ENCODE measurements around the gene CSK. TPM values are rescaled to one million over a fixed set of nuclear protein-coding genes. Genes with fewer than 3 reads are reported as not detected.

Gene CSK
- total and polyA plus RNA-seq, 12 donors: 19.7 to 48.6 (median 24.8) TPM

- intact Hi-C loops (cut with DNase I): no loop called here
- no peak overlapping the region for H3K4me3 ChIP-seq
- H3K27me3 ChIP-seq: no peaks in the 10 kb centered on the region
- H3K4me1 ChIP-seq: peaks cover 0 to 14% (median 7%) of the 10 kb centered on the region in 9 donors
- no peaks in the 10 kb centered on the region for H3K9me3 ChIP-seq
- ATAC-seq: no peak
- no peak for DNase-seq
- 95 to 96% methylated on average over 8 of the region's 8 CpGs for WGBS, 2 donors
- no peak for TF ChIP-seq CTCF (IDR thresholded peaks at IDR 0.05)
- H3K27ac ChIP-seq: no peak overlapping the region
- H3K36me3 ChIP-seq: no peaks in the 10 kb centered on the region
Observed at GRCh38 chr15:74758736-74759135, 23.1 kb upstream of the CSK start.

GRCh38 chr15:74762791-74763150, 19.1 kb upstream of the CSK start:
- no peak for DNase-seq
- TF ChIP-seq CTCF (IDR thresholded peaks at IDR 0.05): no peak
- Histone ChIP-seq H3K4me3 (no peak overlapping the region), H3K36me3 (no peaks in the 10 kb centered on the region), H3K9me3 (no peaks in the 10 kb centered on the region), H3K4me1 (peaks cover 0 to 14% (median 7%) of the 10 kb centered on the region in 9 donors), H3K27me3 (peaks cover 0 to 2% (median 0%) of the 10 kb centered on the region in 7 donors), H3K27ac (peak overlapping the region in 3 of 10 donors; percentile 44 to 80 (median 62))
- 14 to 16% methylated on average over 6 of the region's 6 CpGs for WGBS, 2 donors
- peak in 5 of 8 donors; percentile 13 to 61 (median 45) for ATAC-seq
- intact Hi-C loops (cut with DNase I): loop anchor here in 5 of 10 donors (10.0 kb wide), 3 partner anchors 68 to 388 kb away; partner anchors contain the start of gene EDC3 (in 1 of the 5)

- H3K4me3 ChIP-seq: no peak overlapping the region
- no peak for DNase-seq
- no peaks in the 10 kb centered on the region for H3K9me3 ChIP-seq
- intact Hi-C loops (cut with DNase I): loop anchor here in 5 of 10 donors (10.0 kb wide), 3 partner anchors 69 to 389 kb away; partner anchors contain the start of gene EDC3 (in 1 of the 5)
- H3K27ac ChIP-seq: peak overlapping the region in 3 of 10 donors; percentile 44 to 80 (median 62)
- WGBS, 2 donors: 92 to 93% methylated on average over 15 of the region's 15 CpGs
- no peaks in the 10 kb centered on the region for H3K36me3 ChIP-seq
- TF ChIP-seq CTCF (IDR thresholded peaks at IDR 0.05): no peak
- peaks cover 0 to 16% (median 8%) of the 10 kb centered on the region in 9 donors for H3K4me1 ChIP-seq
- no peak for ATAC-seq
- H3K27me3 ChIP-seq: peaks cover 0 to 4% (median 0%) of the 10 kb centered on the region in 7 donors
Observed at GRCh38 chr15:74763416-74763815, 18.5 kb upstream of the CSK start.

GRCh38 chr15:74767167-74768098, 14.4 kb upstream of the CSK start:
- no peak overlapping the region for H3K27ac ChIP-seq
- ATAC-seq (no peak), DNase-seq (no peak)
- H3K4me1 ChIP-seq: peaks cover 0 to 27% (median 14%) of the 10 kb centered on the region in 9 donors
- no peak for TF ChIP-seq CTCF (IDR thresholded peaks at IDR 0.05)
- H3K27me3 ChIP-seq: peaks cover 0 to 4% (median 0%) of the 10 kb centered on the region in 7 donors
- WGBS, 2 donors: 84 to 89% methylated on average over 14 of the region's 14 CpGs
- intact Hi-C loops (cut with DNase I): loop anchor here (1.0 to 10.0 kb wide), 9 partner anchors 35 to 395 kb away; partner anchors contain the start of gene EDC3 (in 1 of the 10)
- no peak overlapping the region for H3K4me3 ChIP-seq
- no peaks in the 10 kb centered on the region for H3K36me3 ChIP-seq
- H3K9me3 ChIP-seq: no peaks in the 10 kb centered on the region
